Gastrocnemius medialis (tissue), 4 donors: ENCODE results near the gene MYO3B.

Experiments
- POLR2A ChIP-seq, 2 donors: fragments of 450-650 bp; IDR thresholded peaks; one replicate each; pipeline ENCODE4 v1.6.1; 2017; ENCODE audit warnings: antibody characterized with exemption in 2 of 2, mild to moderate bottlenecking in 2 of 2, moderate library complexity in 2 of 2
- TF ChIP-seq, protein P1 (sequence below), 5 experiments: fragments of 450-650 bp in 3 of 5; fragments of 200-600 bp in 2 of 5; sonication (generic) in 2 of 5; IDR thresholded peaks in 4 of 5; conservative IDR thresholded peaks in 1 of 5; 1 replicate in 4 of 5; 2 replicates in 1 of 5; pipeline ENCODE4 v1.5.1; 2016 to 2019; ENCODE audit warnings: antibody characterized with exemption in 5 of 5, mild to moderate bottlenecking in 3 of 5, moderate library complexity in 3 of 5

DNA sequence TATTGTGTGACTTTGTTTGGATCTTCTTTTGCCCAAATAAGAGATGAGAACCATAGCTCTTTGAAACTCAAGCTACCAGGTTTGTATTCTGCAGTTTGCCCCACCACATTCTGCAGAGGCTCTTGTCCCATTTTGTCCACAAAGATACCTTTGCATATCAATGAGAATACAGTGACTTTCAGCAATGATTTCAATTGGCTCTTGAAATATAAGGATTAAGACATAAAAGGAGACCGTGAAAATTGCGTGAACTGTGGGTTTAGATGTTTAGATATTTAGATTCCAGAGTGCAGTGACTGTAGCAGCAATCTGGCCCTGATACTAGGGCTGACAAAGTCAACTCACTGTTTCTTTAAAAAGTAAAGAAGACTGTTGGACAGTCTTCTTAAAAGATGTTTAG is 390.6 kb downstream of the MYO3B start:
- TF ChIP-seq, protein P1, sequence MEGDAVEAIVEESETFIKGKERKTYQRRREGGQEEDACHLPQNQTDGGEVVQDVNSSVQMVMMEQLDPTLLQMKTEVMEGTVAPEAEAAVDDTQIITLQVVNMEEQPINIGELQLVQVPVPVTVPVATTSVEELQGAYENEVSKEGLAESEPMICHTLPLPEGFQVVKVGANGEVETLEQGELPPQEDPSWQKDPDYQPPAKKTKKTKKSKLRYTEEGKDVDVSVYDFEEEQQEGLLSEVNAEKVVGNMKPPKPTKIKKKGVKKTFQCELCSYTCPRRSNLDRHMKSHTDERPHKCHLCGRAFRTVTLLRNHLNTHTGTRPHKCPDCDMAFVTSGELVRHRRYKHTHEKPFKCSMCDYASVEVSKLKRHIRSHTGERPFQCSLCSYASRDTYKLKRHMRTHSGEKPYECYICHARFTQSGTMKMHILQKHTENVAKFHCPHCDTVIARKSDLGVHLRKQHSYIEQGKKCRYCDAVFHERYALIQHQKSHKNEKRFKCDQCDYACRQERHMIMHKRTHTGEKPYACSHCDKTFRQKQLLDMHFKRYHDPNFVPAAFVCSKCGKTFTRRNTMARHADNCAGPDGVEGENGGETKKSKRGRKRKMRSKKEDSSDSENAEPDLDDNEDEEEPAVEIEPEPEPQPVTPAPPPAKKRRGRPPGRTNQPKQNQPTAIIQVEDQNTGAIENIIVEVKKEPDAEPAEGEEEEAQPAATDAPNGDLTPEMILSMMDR (IDR thresholded peaks at IDR 0.05 in 4 of 5, conservative IDR thresholded peaks at IDR 0.05 in 1 of 5), result no peak
- TF ChIP-seq POLR2A (IDR thresholded peaks at IDR 0.05), result no peak
